HG03139 (cell line): ENCODE data around the gene CELSR3.

ENCODE experiments used
- ATAC-seq: cut with Tn5 transposase; IDR thresholded peaks from one replicate; pipeline ENCODE4 v1.9.1; 2021; ENCODE audit not compliant: unreplicated experiment

CELSR3 gene

DNA sequence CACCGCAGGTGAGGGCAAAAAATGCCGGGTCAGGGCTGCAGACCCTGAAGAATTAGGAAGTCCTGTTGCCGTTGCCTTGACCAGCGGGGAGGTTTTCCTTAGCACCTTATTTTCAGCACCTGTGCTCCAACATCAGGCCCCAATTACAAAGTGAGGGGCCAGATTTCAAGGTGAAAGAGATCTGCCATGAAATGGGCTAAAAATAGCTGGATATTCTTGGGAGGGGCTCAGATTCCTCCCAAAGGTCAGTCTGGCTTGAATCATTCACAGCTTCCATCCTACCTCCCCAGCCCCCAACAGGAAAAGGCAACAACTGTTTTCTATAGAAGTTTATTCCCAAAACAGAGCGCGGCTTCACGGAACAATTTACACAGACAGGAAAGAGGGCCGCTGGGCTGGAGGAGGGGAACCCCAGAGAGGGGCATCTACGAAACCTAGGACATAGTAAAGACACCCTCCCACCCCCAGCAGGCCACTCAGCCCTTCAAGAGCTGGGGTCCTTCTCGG lies 26.5 kb downstream of the CELSR3 start:
- no peak for ATAC-seq

- peak; percentile 87 for ATAC-seq
Observed at GRCh38 chr3:48635222-48636021, 27.3 kb downstream of the CELSR3 start, which contains the start of gene SLC26A6. Gene SLC26A6 (minus strand): TSS chr3:48635461. CDS start chr3:48635393, 68 bp downstream.

- no peak for ATAC-seq
Observed at GRCh38 chr3:48634661-48635221, 27.9 kb downstream of the CELSR3 start.

- ATAC-seq = no peak
Observed at GRCh38 chr3:48633743-48634142, 28.9 kb downstream of the CELSR3 start.

GRCh38 chr3:48633256-48633655 lies 29.4 kb downstream of the CELSR3 start:
- ATAC-seq = no peak

DNA sequence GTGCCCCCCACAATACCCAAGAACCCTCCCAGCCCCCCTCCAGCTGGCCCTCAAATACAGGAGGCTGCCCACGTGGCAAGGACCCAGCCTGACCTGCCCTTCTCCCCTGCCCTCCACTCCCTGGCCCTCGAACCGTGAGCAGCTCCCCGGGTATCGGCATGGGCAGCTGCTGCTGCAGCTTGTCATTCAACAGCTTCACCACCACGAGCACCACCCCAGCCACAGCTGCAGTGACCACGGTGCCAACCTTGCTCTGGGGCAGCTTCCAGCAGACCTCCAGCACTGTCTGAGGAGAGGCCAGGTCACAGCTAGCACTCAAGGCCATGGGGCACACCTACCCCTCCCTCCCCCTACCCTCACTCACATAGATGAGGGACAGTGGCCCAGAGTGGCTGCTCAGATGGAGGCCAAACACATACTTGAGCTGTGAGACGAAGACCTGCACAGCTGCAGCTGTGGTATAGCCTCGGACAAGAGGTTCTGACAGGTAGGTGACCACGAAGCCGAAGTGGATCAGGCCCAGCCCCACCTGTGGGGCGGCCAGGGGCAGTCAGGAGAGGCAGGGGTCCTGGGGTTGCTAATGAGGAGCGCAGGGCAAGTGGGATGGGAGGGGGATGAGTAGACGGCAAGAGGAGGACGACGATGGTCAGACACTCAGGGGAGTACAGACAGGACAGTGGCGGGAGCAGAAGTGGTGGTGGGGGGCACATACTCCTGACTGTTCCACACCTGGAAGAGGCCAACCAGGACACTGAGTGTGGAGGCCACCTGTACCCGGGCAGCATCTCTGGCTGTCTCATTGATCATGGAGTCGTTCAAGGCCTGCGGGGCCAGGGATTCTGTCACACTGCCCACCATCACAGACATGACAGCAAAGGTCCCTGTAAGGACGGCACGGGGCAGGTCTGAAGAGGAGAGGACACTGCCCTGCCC lies 30.9 kb downstream of the CELSR3 start:
- ATAC-seq = no peak

DNA sequence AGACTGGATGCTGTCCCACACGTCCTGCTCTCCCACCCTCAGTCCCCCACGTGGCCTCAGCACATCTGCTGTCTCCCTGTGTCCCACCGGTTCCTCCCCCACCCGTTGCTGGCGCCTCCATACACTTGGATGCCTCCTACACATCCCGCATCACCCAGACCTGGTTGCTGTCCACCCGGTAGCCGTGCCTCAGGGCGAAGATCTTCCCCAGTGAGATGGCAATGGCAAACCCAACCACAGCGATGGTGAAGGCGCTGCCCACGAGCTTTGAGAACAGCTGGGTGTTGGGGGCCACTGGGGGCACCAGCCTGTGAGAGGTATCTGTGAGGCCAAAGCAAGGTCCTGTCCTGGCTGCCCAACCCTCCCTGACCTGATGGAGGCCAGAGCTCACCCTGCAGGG lies 31.9 kb downstream of the CELSR3 start:
- no peak for ATAC-seq

GRCh38 chr3:48630407-48630806 lies 32.3 kb downstream of the CELSR3 start:
- ATAC-seq = no peak

DNA sequence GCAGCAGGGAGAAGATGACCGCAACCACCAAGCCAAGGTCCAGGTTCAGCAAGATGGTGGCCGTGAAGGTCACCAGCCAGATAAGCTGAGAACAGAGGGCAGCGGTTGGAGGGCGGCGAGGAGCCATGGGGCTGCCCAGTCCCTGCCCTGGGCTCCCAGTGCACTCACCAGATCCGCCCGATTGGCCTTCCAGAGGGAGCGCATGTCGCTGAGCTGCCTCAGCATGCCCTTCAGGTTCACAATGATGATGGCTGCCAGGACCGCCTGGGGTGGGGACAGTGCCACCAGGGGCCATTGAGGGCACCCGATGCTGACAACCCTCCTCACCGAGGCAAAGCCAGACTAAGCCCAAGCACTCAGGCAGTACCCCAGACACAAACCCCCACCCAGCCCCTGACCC lies 32.8 kb downstream of the CELSR3 start:
- ATAC-seq = no peak

GRCh38 chr3:48628277-48629017 lies 34.2 kb downstream of the CELSR3 start:
- ATAC-seq = no peak

- no peak for ATAC-seq
Observed at GRCh38 chr3:48625600-48625999, 37.1 kb downstream of the CELSR3 start.

DNA sequence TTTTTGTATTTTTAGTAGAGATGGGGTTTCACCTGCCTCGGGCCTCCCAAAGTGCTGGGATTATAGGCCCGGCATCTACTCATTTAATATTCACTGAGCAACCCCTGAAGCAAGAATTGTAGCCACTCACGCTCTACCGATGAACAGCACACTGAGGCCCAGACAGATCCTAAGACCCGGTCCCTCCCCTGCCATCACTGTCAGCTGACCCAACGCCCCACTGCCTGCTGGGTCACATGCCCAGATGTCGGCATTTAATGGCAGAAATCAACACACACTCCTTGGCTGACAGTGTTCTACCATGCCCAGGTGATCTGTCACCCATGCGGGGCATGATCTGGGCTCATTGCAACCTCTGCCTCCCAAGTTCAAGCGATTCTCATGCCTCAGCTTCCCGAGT lies 37.9 kb downstream of the CELSR3 start:
- no peak for ATAC-seq

DNA sequence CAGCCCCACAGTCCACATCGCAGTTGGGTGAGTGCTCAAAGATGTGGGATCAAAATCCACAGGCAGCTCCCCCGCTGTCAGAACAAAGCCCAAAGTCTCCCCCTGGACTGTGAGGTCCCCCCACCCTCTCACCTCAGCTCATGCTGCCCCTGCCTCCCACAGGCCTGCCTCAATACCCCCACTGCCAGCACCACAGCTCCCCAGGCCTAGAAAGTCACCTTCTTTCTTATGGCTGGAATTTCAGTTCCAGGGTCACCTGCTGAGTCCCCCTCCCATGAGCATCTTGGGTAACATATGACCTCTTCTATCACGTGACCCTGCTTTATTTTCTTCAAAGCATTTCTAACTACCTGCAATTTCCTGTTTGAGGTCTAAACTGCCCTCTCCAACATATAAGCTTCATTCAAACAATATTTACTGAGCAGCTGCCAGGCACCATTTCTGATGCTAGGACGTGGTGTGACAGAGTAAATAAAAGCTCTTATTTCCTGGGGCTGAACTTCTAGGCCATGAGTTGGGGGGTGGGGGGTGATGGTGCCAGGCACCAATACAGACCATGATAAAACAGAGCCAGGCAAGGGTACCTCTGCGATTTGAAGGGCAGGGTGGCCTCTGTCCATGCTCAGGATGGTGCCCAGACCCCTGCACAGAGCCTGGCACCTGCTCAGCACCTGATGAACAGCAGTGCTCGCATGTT lies 38.7 kb downstream of the CELSR3 start:
- no peak for ATAC-seq

GRCh38 chr3:48621461-48621869 lies 41.2 kb downstream of the CELSR3 start, which contains the start of gene TMEM89:
Gene TMEM89 (minus strand): TSS chr3:48621769. CDS start chr3:48621756, 13 bp downstream.
- no peak for ATAC-seq

GRCh38 chr3:48619541-48620524 lies 42.9 kb downstream of the CELSR3 start:
- no peak for ATAC-seq

DNA sequence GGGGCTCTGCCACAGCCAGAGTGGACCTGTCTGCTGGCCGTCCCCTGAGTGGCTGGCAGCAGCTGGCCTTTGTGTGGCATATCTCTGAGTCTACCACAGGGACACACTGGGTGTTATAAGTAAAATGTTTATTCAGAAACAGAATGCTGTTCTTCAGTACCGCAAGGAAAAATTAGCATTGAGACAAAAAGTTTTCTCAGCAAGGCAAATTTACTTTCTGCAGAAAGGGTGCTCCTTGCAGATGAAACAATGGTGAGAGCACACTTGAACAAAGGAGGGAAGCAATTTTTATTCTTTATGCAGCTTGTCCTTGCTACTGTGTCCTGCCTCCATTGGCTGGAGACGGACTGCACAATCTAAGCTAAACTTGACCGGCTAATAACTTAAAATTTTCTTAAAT lies 45.1 kb downstream of the CELSR3 start:
- no peak for ATAC-seq

DNA sequence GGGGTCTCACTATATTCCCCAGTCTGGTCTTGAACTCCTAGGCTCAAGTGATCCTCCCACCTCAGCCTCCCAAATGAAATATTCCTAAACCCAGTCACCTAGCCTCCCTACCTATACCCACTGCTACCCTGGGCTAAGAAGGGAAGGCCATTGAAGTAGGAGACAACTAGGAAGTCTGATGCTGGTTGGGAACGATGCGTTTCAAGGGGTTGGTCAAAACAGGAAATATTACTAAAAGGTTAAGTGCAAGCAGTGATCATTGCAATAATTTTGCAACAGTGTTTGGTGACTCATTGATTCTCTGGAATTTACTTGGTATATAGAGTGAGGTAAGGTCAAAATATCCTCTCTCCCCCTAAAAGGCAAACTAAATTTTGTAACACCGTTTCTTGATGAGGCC lies 48.6 kb downstream of the CELSR3 start:
- no peak for ATAC-seq

GRCh38 chr3:48612309-48612708 lies 50.4 kb downstream of the CELSR3 start:
- ATAC-seq = no peak
